Measurements from ENCODE around the gene COL23A1.

DNA sequence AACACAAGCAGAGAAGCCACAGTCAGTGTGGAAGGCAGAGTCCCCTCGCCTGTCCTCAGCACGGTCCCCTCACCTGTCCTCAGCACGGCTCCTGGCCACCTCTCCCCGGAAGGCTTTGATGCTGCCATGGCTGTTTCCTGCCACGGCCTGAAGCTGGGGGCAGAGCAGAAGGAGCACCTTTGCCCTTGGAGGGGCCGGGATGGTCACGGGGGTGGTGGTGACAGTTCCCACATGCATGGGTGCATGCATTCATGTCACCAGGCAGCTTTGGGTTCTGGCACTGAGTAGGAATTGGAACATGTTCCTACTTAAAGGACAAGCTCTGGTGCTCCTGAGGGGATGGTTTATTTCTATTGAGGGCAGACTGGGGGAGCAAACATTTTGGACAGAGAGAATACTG lies 299.8 kb downstream of the COL23A1 start:
- TF ChIP-seq, protein P1, sequence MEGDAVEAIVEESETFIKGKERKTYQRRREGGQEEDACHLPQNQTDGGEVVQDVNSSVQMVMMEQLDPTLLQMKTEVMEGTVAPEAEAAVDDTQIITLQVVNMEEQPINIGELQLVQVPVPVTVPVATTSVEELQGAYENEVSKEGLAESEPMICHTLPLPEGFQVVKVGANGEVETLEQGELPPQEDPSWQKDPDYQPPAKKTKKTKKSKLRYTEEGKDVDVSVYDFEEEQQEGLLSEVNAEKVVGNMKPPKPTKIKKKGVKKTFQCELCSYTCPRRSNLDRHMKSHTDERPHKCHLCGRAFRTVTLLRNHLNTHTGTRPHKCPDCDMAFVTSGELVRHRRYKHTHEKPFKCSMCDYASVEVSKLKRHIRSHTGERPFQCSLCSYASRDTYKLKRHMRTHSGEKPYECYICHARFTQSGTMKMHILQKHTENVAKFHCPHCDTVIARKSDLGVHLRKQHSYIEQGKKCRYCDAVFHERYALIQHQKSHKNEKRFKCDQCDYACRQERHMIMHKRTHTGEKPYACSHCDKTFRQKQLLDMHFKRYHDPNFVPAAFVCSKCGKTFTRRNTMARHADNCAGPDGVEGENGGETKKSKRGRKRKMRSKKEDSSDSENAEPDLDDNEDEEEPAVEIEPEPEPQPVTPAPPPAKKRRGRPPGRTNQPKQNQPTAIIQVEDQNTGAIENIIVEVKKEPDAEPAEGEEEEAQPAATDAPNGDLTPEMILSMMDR (IDR thresholded peaks at IDR 0.05), result no peak
- TF ChIP-seq POLR2A (IDR thresholded peaks at IDR 0.05), result no peak

Data from gastroesophageal sphincter (tissue), 3 donors.